Esophagus muscularis mucosa (tissue), 4 donors: ENCODE data around the gene METTL18.

Experiments
- CTCF ChIP-seq, 3 experiments: fragments of 200-600 bp in 2 of 3; fragments of 450-650 bp in 1 of 3; sonication (generic) in 2 of 3; IDR thresholded peaks; one replicate each; pipeline ENCODE4 v1.5.1; 2017 to 2019; ENCODE audit warnings: antibody characterized with exemption in 3 of 3, mild to moderate bottlenecking in 2 of 3, moderate library complexity in 1 of 3
- EP300 ChIP-seq: sonication (generic); formaldehyde crosslinking; IDR thresholded peaks from one replicate; pipeline ENCODE4 v1.6.1; 2017; ENCODE audit warnings: antibody characterized with exemption
- POLR2A ChIP-seq: fragments of 450-650 bp; IDR thresholded peaks from one replicate; pipeline ENCODE4 v1.6.1; 2017; ENCODE audit warnings: antibody characterized with exemption, moderate library complexity, mild to moderate bottlenecking, low read depth
- POLR2AphosphoS5 ChIP-seq, 2 donors: sonication (generic); formaldehyde crosslinking; IDR thresholded peaks; one replicate each; pipeline ENCODE4 v1.6.1; 2017; ENCODE audit warnings: antibody characterized with exemption in 2 of 2

DNA sequence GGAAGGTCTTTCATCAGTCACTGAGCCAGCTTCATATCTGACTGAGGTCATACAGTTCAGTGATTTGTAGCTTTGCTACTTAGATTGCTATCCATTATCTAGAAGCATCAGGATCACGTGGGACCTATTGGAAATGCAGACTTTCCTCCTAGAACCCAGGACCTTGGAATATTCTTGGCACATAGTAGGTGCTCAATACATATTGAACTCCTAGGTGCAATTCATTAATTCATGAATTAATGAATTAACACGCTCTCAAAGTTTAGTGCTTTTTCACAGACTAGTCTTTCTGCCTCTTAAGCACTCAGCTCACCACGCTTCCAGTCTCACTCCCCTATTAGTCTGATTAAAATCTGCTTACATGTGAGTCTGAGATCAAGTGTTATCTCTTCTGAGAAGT is 12.1 kb downstream of the METTL18 start:
- TF ChIP-seq CTCF (IDR thresholded peaks at IDR 0.05) (no peak), POLR2A (no peak), POLR2AphosphoS5 (IDR thresholded peaks at IDR 0.05) (no peak), EP300 (no peak)
